ENCODE data around the gene CLDN20.
A peak's percentile ranks its signal among the peaks of the same experiment; 100 is the strongest.

CLDN20 gene

DNA sequence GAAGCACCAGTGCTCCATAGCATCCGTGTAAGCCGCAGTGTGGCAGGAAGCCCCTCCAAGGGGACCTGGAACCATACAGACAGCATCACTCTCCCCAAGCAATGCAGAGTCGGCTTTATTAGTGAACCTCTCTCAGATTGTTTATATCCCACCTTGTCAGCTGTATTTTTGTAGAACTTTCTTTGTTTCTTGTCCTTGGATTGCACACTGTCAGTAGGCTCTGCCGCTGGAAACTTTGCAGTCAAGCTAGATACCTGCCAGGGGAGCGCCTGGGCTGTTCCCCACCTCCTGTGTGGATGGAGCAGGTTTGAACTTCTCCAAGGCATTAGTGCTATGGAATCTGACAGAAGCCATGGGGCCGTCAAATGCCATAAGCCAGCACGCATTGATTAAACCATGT, 18.6 kb upstream of the CLDN20 start:
- no peak for DNase-seq (ENCODE audit: low spot score)

DNA sequence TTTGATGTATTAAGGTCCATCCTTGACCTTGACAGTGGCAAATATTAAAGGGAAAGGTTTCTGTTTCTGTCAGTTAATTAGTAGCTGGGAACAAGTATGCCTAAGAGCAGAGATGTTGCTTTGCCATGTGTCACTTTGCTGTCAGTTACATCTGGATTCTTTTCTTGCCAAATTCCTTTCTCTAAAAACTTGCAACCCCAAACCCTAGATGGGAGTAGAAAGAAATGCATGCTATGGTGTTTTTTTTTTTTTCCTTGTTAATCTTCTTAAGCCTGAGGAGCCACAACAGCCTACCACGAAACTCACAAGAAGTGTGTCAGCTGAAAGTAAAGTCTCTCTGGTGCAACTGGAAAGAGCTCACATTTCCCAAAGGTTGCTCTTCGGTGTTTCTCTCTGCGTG, 18.0 kb upstream of the CLDN20 start:
- DNase-seq (ENCODE audit: low spot score): no peak

DNA sequence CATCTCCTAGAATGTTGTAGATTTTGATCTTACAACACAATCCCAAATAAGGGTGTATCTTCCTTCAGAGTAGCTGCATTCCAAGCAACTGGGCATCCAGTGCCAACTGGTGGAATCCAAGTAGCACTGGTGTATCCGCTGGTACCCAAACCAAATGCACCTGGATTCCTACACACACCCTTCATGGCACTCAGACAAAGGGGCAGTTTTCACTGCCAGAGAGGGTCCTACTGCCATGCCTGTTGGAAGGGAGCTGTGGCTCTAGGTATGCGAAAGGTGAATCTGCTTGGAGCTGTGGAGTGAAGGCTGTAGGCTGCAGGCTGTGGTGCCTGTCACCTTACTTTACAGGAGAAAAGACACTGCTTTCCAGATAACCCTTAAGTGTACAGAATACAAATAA, 17.0 kb upstream of the CLDN20 start:
- no peak for DNase-seq (ENCODE audit: low spot score)

DNA sequence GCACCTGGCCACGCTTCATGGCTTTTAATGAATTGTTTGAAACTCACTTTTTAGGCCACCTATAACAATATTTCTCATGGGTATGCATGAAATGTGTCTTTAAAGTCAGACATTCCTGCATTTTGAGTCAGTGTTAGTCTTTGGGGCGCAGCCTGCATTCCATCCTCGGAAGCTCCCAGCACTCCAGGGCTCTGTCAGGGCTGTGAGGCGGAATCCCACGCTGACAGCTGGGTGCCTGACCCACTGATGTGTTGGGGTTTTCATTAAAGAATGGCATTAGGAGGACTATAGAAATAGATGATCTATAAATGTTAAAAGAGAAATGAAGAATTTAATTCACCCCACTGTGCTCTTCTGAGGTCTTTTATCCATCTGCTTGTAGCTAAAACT, 16.2 kb upstream of the CLDN20 start:
- no peak for DNase-seq (ENCODE audit: low spot score)

DNA sequence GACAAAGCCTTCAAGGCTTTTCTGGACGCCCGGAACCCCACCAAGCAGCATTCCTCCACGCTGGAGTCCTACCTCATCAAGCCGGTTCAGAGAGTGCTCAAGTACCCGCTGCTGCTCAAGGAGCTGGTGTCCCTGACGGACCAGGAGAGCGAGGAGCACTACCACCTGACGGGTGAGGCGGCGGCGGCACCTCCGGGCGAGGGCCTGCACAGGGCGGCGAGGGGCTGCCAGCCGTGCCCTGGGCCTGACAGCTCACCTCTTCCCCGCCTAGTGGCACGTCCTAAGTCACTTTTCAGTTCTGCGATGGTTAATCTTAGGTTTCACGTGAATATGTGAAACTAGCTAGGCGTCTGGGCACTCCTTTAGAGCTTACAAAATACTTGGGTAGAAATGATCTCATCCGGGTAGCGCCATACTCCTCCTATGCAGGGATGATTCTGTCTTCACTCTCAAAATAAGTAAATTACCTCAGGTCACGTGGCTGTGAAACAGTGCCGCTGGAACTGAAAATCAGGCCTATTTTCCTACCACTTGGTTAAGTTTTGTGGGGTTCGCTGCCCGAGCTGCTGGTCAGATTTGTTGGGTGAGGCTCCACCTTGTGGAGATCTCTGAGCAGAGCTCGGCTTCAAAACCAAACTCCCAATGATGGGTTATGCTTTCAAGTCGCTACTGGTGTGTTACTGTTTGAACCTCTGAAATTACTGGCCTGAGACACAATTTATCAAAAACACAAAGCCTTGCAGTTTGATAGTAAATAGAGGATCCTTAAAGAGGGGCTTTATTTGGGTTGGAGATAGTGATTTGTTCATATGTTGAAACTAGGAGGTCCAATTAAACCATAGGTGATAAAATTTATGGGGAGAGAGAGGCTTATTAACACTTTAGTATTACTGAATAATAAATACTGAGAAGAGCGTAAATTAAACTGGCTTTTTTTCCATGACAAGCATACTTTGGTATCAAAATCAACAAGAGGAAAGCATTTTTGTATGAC, 15.5 kb upstream of the CLDN20 start:
- peak; percentile 59 for DNase-seq (ENCODE audit: low spot score)

DNA sequence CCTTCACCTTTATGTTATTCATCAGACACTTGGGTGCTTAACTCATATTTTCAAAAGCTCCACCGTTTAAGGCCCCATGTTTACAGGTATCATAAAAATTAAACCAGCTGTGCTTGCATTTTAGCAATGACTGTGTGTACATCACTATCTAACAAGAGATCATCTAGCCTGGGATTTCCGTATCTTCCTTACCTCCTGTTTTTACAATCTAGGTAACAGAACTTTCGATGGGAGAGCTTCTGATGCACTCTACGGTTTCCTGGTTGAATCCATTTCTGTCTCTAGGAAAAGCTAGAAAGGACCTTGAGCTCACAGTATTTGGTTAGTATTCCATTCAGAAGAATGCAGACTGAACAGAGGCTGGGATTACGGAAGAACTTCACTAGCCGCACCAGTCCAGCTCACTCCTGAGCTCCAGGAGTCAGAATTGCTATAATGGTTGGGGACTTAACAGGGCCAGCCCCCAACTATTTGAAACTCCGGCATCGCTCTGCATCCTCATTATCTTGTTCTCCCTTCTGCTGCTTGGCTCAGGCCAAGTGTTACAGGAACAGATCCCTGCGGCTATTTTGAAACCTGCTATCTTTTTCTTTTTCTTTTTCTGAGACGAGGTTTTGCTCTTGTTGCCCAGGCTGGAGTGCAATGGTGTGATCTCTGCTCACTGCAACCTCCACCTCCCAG, 13.0 kb upstream of the CLDN20 start:
- no peak for DNase-seq (ENCODE audit: low spot score)

DNA sequence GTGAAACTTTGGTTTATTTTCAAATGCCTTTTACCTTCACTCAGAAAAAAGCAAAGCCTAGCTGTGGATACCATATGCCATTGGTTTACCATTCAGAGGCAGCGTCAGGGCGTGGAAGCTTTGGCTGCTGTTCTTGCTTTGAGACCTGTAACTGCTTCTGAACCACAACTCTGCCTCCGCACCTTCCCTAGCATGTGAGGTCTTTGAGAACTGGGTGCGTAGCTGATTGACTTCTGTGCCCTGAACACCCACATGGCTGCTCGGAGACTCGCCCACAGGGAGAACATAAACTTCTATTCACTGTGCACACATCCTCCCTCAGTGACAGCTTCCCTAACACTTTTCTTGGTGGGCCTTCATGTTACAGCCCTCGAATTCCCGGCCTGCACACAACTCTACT, 11.2 kb upstream of the CLDN20 start:
- DNase-seq (ENCODE audit: low spot score): no peak

DNA sequence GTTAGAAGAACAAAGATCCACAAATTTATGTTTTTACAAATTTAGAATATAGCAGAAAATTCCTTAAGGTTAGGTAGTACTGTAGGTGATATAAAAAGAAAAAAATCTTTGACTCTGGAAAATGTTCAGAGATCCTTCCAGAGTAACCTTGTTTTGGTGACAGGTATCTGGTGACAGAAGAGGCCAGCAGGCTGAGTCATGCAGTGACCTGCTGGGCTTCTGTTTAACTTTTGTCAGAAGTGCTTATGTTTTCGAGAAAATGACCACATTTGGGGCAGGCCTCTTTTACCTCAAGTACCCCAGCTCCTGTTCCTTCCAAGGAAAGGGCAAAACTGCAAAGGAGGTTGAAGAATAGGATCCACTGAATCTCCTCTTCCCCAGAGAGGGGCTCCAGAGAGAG, 10.5 kb upstream of the CLDN20 start:
- peak; percentile 23 for DNase-seq (ENCODE audit: low spot score)

DNA sequence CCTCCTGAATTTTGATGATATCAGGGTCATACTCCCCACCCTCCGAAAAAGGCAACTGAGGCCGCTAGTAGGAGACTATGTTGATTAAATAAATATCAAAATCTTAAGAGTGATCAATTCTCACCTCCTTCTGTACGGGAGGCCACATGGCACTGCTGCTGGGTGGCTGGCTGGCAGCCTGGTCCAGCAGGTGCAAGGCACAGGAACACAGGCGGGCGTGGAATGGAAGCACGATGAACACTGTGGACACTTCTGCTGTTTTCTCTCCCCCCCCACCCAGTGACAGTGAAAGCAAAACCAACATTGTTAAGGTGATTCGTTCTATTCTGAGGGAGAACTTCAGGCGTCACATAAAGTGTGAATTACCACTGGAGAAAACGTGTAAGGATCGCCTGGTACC, 9.7 kb upstream of the CLDN20 start:
- peak; percentile 58 for DNase-seq (ENCODE audit: low spot score)

DNA sequence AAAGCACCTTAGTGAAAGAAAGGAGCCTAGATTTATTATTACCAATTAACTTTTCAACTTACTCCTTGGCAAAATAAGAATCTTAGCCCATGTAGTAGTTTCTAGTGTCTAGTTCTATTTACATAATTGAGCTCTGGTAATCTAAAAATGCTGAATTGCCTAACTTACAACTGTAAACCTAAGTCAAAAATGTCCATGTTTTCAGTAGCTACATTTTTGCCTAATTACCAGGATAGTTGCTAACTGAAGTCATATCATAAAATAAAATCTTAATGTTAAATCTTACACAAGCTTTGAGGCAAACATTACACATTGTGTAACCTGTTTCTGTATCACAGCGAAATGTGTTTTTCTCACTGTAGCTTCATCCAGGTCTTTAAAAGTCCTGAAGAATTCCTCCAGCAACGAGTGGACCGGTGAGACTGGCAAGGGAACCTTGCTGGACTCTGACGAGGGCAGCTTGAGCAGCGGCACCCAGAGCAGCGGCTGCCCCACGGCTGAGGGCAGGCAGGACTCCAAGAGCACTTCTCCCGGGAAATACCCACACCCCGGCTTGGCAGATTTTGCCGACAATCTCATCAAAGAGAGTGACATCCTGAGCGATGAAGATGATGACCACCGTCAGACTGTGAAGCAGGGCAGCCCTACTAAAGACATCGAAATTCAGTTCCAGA, 7.6 kb upstream of the CLDN20 start:
- no peak for DNase-seq (ENCODE audit: low spot score)

DNA sequence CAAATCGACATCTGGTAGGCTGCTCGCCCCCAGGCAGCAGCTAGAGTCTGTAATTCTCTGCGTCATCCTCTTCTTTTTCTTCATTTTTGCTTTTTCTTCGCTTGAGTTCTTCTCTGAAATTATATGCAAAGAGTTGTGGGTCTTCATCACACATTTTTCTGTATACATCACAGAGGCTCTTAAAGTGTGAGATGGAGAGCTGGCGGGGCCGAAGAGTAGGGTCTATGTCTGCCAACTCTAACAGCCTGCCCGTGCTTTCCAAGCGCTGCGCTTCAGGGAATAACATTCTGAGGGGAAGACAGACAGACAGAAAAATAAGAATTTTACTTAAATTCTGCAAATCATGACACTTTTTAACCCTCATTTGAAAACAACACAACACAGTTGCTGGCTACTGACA, 6.0 kb upstream of the CLDN20 start:
- DNase-seq (ENCODE audit: low spot score): no peak

DNA sequence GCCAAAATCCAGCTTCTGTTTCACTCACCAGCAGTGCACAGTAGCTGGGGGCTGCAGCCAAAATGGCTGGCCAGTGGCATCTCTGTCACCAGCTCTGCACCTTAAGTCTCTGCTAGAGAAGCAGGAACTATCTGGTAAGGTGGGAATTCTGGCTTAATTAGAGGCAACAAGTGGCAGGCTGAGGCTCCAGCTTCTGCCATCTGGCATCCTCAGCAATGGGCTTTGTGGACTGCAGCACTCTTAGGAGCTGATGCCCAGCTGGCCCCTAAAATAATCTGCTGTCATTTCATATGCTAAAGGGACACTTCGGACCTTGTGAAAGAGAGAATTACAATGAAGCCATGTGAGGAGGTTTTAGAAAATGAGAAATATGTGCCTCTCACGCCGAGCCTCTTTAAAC, 4.6 kb upstream of the CLDN20 start:
- DNase-seq (ENCODE audit: low spot score): peak; percentile 77

DNA sequence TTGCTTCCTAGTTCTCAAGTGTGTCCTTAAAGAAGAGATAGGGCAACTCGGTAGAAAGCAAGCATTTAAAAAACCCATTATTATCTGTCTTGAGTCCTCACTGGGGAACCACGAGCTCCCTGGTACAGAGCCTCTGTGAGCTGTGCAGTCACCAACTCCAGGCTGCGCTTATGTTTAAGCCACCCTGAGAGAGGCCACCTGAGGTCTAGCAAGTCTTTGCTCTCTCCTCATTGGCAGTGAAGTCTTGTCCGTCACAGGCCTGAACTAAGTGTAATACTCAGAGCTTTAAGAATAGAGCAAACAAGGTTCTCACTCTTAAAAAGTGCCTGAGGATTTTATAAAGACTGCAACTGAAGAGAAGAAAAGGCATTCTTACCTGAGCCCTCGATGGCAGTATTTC, 3.9 kb upstream of the CLDN20 start:
- no peak for DNase-seq (ENCODE audit: low spot score)

DNA sequence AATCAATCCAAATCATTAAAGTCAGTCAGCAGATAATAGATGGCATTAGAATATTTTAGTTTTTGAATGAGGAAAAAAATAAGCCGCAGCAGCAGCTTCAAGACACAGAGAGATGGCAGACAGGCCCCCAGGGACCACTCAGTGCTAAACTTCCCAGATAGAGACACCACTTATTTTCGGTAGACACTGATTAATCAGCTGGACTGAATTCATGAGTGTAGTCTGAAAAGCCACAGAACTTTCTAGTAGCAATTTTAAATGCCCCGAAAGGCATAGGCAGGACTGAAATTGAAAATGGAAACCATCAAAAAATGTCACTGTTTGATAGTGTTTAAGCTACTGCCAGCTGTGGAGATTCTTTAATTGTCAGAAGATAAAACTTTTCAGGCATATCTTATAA, 3.1 kb upstream of the CLDN20 start:
- DNase-seq (ENCODE audit: low spot score): no peak

DNA sequence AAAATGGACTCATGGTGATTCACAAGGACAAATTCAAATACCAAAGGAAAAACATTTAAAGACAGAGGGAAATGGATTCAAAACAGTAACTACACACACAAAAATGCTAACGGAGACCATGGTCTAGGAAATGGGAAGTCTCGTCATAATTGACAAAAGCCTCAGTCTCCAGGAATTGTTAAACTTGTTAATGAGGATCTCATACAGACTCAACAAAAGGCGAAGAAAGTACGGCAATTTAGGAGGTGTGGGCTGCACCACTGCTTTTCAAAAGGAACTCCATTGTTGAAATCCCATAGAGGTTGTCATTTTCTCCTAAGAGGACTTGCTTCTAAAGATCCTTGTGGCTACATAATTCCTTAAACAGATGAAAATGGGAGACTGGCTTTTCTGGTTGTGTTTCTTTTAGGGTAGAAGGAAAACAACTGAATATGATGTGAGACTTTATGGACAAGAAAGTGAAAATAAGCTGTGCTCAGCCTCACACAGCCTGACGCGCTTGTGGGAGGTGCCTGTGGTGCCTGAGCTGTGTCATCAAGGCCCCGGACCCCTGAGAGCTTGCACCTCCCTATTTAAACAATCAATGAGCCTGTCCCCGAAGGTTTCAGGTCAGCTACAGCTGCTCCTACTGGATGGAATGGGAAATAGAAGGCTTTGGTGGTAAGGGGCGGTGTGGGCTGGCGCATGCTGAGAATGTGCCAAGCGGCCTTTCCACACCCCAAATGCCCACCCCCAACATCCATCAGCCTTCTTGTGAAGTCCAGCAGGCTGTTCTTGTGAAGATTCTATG, 2.5 kb upstream of the CLDN20 start:
- DNase-seq (ENCODE audit: low spot score): no peak

DNA sequence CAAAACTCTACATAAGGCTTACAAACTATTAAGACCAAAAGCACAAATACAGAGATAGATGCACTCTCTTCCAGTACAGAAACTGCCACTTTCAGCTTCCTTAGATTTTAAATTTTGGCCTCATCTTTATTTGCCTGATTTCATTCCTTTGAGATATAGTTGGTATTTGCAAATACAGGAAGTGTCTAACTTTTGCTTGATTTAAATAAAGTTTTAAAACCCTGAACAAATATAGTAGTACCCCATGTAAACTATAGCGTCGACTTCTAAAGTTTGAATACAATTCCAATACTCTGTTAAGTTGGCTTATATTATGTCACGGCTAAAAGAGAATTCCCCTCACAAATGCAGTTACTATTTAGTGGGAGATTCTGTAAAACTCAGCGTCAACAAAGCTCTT, 1.2 kb upstream of the CLDN20 start:
- no peak for DNase-seq (ENCODE audit: low spot score)

DNA sequence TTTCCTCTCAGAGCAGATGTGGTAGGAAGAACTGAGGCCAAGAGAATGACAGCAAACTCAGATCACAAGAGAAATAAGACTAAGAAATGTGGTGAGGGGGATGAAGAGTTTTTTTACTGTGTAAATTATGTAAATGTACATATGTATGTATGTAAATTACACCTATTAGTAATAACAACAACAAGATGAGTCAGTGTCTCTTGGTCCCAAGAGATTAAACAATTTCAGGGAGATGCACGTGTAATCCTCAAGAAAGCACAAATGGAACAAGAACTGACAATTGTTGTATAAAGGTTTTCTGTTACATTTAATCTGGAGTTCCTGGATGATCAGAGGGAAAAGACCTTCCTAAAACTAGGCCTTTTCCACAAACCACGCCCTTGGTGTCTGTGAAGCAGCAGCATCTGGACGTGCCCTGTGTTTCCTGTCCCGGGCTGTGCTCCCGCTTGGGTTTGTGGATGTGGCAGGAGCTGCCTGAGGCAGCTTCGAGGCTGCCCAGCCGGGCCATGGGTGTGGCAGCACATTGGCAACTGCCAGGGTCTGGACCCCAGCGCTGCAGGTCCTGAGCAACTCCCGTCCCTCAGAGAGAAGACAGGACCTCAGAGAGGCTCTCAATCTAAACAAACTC, 994 bp downstream of the CLDN20 start:
- DNase-seq (ENCODE audit: low spot score): no peak

DNA sequence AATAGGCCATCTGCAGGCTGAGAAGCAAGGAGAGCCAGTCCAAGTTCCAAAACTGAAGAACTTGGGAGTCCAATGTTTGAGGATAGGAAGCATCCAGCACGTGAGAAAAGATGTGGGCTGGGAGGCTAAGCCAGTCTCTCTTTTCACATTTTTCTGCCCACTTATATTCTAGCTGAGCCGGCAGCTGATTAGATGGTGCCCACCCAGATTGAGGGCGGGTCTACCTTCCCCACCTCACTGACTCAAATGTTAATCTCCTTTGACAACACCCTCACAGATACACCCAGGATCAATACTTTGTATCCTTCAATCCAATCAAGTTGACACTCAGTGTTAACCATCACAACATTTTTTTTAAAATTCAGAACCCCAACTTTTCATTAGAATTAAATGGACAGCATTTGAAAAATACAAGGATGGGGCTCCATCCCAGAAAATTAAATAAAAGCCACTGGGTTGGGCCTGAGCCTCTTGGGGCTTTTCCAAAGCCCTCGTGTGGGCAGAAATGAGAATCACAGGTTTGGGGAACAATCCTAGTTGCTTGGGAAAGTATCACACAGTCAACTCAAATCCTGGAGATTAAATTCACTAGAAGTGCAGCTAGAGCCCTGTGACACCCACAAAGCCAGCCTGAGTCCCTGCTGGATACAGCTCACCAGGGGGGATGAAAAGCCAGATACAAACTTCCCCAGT, 2.2 kb downstream of the CLDN20 start:
- DNase-seq (ENCODE audit: low spot score): no peak

DNA sequence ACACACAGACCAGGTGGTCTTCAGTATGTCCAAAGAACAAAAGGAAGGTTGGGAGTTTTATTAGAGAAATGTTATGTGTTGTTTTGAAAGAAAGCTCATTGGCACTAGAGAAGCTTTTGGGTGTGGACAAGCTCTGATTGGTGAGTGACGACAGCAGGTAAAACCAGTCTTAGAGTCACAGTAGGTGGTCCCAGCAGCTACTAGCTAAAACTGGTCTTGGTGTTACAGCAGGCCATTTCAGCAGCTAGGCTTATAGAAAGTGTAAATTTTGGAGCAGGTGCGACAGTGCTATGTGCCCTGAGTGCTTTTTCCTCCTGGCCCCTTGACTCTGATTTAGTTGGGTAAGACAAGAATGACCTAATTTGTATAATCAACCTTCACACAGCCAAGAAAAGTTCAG, 3.6 kb downstream of the CLDN20 start:
- DNase-seq (ENCODE audit: low spot score): no peak

DNA sequence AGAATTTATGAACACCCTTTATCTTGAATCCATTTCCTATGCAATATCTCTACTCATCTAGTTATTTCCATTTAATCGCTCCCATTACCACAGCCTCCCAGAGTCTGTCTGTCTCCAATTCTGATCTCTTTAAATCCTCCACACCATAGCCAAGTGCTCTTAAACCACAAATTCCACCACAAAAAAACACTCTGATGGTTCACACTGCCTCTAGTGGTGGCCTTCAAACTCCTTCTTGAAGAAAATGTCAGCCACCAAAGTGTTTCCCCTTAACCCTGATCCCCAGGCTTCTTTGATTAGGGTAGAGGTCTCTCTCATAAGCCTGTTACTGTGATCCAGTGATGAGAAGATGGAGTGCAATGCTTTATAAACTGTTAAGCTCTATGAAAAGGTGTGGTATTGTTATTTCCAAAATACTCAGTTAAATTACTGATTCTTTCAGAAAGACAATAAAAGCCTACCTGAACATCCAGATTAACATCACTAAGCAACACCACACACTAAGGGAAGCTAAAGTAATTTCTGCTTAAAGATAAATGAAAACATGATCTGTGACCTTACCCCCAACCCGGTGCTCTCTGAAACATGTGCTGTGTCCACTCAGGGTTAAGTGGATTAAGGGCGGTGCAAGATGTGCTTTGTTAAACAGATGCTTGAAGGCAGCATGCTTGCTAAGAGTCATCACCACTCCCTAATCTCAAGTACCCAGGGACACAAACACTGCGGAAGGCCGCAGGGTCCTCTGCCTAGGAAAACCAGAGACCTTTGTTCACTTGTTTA, 4.5 kb downstream of the CLDN20 start:
- DNase-seq (ENCODE audit: low spot score): peak; percentile 25
